AG04450 (cell line): ENCODE data around the gene KATNAL2. TPM values are rescaled to one million over a fixed set of nuclear protein-coding genes. Genes with fewer than 3 reads are reported as not detected.

ENCODE experiments used
- CTCF ChIA-PET: fragments of 300-600, 350-600 bp; formaldehyde crosslinking; extraction: SDS; loops from one replicate; lab custom pipeline; 2022; ENCODE audit warnings: antibody characterized with exemption, inconsistent platforms; lab: Charles Lee
- POLR2A ChIA-PET: fragments of 350-600 bp; formaldehyde crosslinking; extraction: SDS; loops from one replicate; lab custom pipeline; 2021; ENCODE audit warnings: antibody characterized with exemption, inconsistent platforms; lab: Yijun Ruan, JAX
- DNase-seq: peaks from one replicate; pipeline ENCODE4 v3.0.0-alpha.2; 2011; ENCODE audit warnings: low read depth, low spot score
- H3K27ac ChIP-seq: one replicate; pipeline ENCODE4 v1.5.1; 2012; ENCODE audit warnings: low read depth, low read length, control low read depth
- H3K27me3 ChIP-seq: one replicate; pipeline ENCODE4 v1.6.0; 2012; ENCODE audit warnings: low read length; ENCODE audit not compliant: control insufficient read depth, insufficient read depth
- H3K4me3 ChIP-seq: 2 replicates; pipeline ENCODE4 v1.5.1; 2011; ENCODE audit warnings: mild to moderate bottlenecking, low read depth, low read length, control low read depth
- H3K9me3 ChIP-seq: 2 replicates; pipeline ENCODE4 v1.5.1; 2012; ENCODE audit warnings: low read length; ENCODE audit not compliant: control insufficient read depth, insufficient read depth
- polyA plus RNA-seq: library from polyadenylated mRNA; depleted of rRNA; stranded (reverse); fragments of >200 nt; gene quantifications from 2 replicates; pipeline ENCODE4 v1.2.3, GENCODE V29; 2011
- TF ChIP-seq, protein P1 (sequence below): IDR thresholded peaks from 2 replicates; pipeline ENCODE4 v1.5.1; 2011; ENCODE audit warnings: low read depth, low read length, control low read depth, inconsistent platforms

KATNAL2 gene
- polyA plus RNA-seq, 1 experiment = 1.9 TPM

DNA sequence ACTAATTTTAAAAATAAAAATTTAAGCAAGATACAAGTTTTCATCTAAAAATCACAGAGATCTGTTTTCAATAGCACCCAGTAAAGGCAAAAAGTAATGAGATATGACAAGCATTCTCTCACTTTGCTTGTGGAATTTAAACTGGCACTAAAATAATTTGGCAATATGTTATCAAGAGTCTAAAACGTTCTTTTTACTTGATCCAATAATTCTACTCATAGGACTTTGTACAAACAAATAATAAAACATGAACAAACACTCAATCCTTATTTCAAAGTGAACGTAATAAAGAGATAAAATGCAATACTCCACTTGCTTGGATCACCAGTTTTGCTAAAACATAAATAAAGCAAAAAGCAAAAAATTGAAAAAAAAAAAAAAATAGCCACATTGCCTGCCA lies 30.5 kb upstream of the KATNAL2 start:
- CTCF ChIA-PET = no interaction called here
- H3K4me3 ChIP-seq = no peak overlapping the region
- TF ChIP-seq, protein P1, sequence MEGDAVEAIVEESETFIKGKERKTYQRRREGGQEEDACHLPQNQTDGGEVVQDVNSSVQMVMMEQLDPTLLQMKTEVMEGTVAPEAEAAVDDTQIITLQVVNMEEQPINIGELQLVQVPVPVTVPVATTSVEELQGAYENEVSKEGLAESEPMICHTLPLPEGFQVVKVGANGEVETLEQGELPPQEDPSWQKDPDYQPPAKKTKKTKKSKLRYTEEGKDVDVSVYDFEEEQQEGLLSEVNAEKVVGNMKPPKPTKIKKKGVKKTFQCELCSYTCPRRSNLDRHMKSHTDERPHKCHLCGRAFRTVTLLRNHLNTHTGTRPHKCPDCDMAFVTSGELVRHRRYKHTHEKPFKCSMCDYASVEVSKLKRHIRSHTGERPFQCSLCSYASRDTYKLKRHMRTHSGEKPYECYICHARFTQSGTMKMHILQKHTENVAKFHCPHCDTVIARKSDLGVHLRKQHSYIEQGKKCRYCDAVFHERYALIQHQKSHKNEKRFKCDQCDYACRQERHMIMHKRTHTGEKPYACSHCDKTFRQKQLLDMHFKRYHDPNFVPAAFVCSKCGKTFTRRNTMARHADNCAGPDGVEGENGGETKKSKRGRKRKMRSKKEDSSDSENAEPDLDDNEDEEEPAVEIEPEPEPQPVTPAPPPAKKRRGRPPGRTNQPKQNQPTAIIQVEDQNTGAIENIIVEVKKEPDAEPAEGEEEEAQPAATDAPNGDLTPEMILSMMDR = no peak
- DNase-seq = no peak
- H3K9me3 ChIP-seq = peaks cover 4% of the 10 kb centered on the region; the same call in 1 of the 2 replicates
- no peaks in the 10 kb centered on the region for H3K27me3 ChIP-seq
- no peak overlapping the region for H3K27ac ChIP-seq
- POLR2A ChIA-PET = no interaction called here

DNA sequence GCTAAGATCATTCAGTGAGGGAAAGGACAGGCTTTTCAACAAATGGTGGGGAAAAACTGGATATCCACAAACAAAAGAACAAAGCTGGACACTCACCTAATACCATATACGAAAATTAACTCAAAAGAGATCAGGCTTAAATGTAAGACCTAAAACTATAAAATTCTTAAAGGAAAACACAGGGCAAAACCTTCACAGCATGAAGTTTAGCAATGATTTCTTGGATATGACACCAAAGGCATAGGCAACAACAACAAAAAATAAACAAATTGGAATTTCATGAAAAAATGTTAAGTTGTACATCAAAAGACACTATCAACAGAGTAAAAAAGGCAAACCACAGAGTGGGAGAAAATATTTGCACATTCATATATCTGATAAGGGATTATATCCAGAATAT lies 28.4 kb upstream of the KATNAL2 start:
- POLR2A ChIA-PET = no interaction called here
- CTCF ChIA-PET = no interaction called here
- Histone ChIP-seq H3K27me3 (no peaks in the 10 kb centered on the region), H3K9me3 (peaks cover 4% of the 10 kb centered on the region; the same call in 1 of the 2 replicates), H3K27ac (no peak overlapping the region), H3K4me3 (no peak overlapping the region)
- TF ChIP-seq, protein P1 = no peak
- no peak for DNase-seq

DNA sequence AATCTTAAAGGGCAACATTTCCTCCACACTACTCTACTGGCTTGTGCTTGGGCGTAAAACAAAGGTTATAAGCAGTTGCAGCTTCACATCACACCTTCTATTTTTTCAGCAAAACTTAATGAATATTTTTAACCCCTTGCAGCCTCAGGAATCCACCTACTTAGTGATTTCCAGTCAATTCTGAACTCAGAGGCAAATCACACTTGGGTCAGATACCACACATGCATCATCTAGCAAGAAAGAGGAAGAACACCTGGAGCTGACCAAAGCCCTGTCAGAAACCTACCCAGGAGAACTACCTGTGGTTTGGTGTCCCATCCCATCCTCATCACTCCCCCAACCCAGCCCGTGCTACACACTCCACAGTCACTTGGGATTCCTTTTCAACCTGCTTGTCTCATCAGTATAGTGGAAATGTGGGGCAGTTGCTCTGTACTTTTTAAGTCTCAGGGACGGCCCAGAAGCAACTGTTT lies 25.6 kb upstream of the KATNAL2 start:
- H3K27ac ChIP-seq = no peak overlapping the region
- no peaks in the 10 kb centered on the region for H3K27me3 ChIP-seq
- no peak for DNase-seq
- peaks cover 4% of the 10 kb centered on the region; the same call in 1 of the 2 replicates for H3K9me3 ChIP-seq
- CTCF ChIA-PET = no interaction called here
- no peak overlapping the region for H3K4me3 ChIP-seq
- TF ChIP-seq, protein P1 = no peak
- POLR2A ChIA-PET = no interaction called here

DNA sequence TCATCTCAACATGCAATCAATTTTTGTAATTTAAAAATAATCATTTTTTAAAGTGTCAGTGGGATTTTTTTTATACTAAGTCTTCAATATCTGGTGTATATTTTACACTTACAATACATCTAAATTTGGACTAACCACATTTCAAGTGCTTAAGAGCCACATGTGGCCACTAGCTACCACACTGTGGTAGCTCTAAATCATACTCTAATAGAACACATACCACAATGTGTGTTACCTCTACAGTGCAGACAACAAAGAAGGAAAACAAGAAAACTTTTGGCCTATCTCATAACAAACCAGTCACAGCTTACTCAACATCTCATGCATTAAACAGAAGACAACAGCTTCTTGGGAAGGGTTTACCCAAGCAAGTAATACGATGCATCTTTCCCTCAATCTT lies 24.6 kb upstream of the KATNAL2 start:
- H3K9me3 ChIP-seq = peaks cover 4% of the 10 kb centered on the region; the same call in 1 of the 2 replicates
- ChIA-PET CTCF (no interaction called here), POLR2A (no interaction called here)
- H3K27me3 ChIP-seq = no peaks in the 10 kb centered on the region
- TF ChIP-seq, protein P1 = no peak
- H3K4me3 ChIP-seq = no peak overlapping the region
- no peak overlapping the region for H3K27ac ChIP-seq
- no peak for DNase-seq

DNA sequence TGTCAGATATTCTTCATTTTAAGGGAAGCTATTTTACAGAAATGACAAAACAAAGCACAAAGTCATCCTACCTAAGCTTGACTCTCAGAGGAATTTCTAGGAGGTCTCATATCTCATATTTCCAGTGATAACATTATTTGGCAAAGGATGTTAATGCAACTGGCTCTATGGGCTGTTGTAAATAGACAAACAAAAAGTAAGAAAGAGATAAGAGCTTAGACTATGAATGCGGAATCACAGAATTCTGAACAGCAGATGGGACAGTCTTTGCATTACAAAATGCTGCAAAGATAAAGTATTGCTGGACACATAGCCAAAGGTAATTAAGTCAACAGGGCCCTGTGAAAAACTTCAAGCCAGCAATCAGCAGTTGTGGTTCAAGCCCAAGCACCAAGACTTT lies 24.0 kb upstream of the KATNAL2 start:
- H3K27me3 ChIP-seq = no peaks in the 10 kb centered on the region
- DNase-seq = no peak
- TF ChIP-seq, protein P1 = no peak
- H3K4me3 ChIP-seq = no peak overlapping the region
- ChIA-PET CTCF (no interaction called here), POLR2A (no interaction called here)
- H3K27ac ChIP-seq = no peak overlapping the region
- peaks cover 4% of the 10 kb centered on the region; the same call in 1 of the 2 replicates for H3K9me3 ChIP-seq
